HUES48 (cell line): Measurements from ENCODE around the gene GUCY1A1.

ENCODE experiments used
- H3K27ac ChIP-seq: one replicate; pipeline ENCODE4 v1.7.0; 2013; ENCODE audit warnings: low read depth, low read length, inconsistent platforms
- H3K27me3 ChIP-seq: 2 replicates; pipeline ENCODE4 v1.6.1; 2013; ENCODE audit warnings: mild to moderate bottlenecking, low read length; ENCODE audit not compliant: control insufficient read depth, insufficient read depth
- H3K36me3 ChIP-seq: 2 replicates; pipeline ENCODE4 v1.6.1; 2013; ENCODE audit warnings: low read length; ENCODE audit not compliant: control insufficient read depth, insufficient read depth
- H3K4me1 ChIP-seq: 2 replicates; pipeline ENCODE4 v1.6.1; 2013; ENCODE audit warnings: mild to moderate bottlenecking, low read length; ENCODE audit not compliant: control insufficient read depth, insufficient read depth
- H3K4me3 ChIP-seq: 2 replicates; pipeline ENCODE4 v1.5.1; 2013; ENCODE audit warnings: mild to moderate bottlenecking, low read depth, low read length
- H3K9ac ChIP-seq: 2 replicates; pipeline ENCODE4 v1.6.1; 2013; ENCODE audit warnings: mild to moderate bottlenecking, low read depth, low read length, moderate library complexity
- H3K9me3 ChIP-seq: 2 replicates; pipeline ENCODE4 v1.6.1; 2013; ENCODE audit warnings: low read length; ENCODE audit not compliant: control insufficient read depth, insufficient read depth

Gene GUCY1A1

GRCh38 chr4:155761916-155762315 lies 95.3 kb downstream of the GUCY1A1 start:
- Histone ChIP-seq H3K9ac (no peak overlapping the region), H3K27me3 (peaks cover 36% of the 10 kb centered on the region)

GRCh38 chr4:155762334-155762733 lies 95.7 kb downstream of the GUCY1A1 start:
- peaks cover 36% of the 10 kb centered on the region for H3K27me3 ChIP-seq

More at GRCh38 chr4:155761916-155762315, 95.3 kb downstream of the GUCY1A1 start:
- no peaks in the 10 kb centered on the region for H3K9me3 ChIP-seq
- H3K36me3 ChIP-seq: no peaks in the 10 kb centered on the region
- H3K4me1 ChIP-seq: peaks cover 6% of the 10 kb centered on the region; the same call in 1 of the 2 replicates
- H3K4me3 ChIP-seq: no peak overlapping the region
- no peak overlapping the region for H3K27ac ChIP-seq

GRCh38 chr4:155763551-155763950 lies 96.9 kb downstream of the GUCY1A1 start:
- H3K4me1 ChIP-seq: peaks cover 3% of the 10 kb centered on the region; the same call in 1 of the 2 replicates
- H3K9me3 ChIP-seq: no peaks in the 10 kb centered on the region
- no peak overlapping the region for H3K27ac ChIP-seq
- H3K27me3 ChIP-seq: peaks cover 25% of the 10 kb centered on the region
- no peaks in the 10 kb centered on the region for H3K36me3 ChIP-seq
- no peak overlapping the region for H3K4me3 ChIP-seq
- no peak overlapping the region for H3K9ac ChIP-seq

More at GRCh38 chr4:155762334-155762733, 95.7 kb downstream of the GUCY1A1 start:
- Histone ChIP-seq H3K9ac (no peak overlapping the region), H3K36me3 (no peaks in the 10 kb centered on the region), H3K4me1 (peaks cover 6% of the 10 kb centered on the region; the same call in 1 of the 2 replicates), H3K9me3 (no peaks in the 10 kb centered on the region), H3K27ac (no peak overlapping the region), H3K4me3 (no peak overlapping the region)

GRCh38 chr4:155765149-155765548 lies 98.5 kb downstream of the GUCY1A1 start:
- Histone ChIP-seq H3K9ac (no peak overlapping the region), H3K9me3 (no peaks in the 10 kb centered on the region), H3K4me3 (no peak overlapping the region), H3K36me3 (no peaks in the 10 kb centered on the region), H3K27ac (no peak overlapping the region), H3K4me1 (0 out of 2 replicates have a peak, but pooled peaks cover 7% of the 10 kb centered on the region), H3K27me3 (peaks cover 12% of the 10 kb centered on the region)

GRCh38 chr4:155766622-155767021 lies 100.0 kb downstream of the GUCY1A1 start:
- no peak overlapping the region for H3K4me3 ChIP-seq
- no peak overlapping the region for H3K9ac ChIP-seq
- no peak overlapping the region for H3K27ac ChIP-seq
- no peaks in the 10 kb centered on the region for H3K27me3 ChIP-seq
- H3K36me3 ChIP-seq: no peaks in the 10 kb centered on the region
- H3K4me1 ChIP-seq: 0 out of 2 replicates have a peak, but pooled peaks cover 7% of the 10 kb centered on the region
- H3K9me3 ChIP-seq: no peaks in the 10 kb centered on the region

GRCh38 chr4:155768370-155768769 lies 101.7 kb downstream of the GUCY1A1 start:
- Histone ChIP-seq H3K36me3 (no peaks in the 10 kb centered on the region), H3K9ac (no peak overlapping the region), H3K4me3 (no peak overlapping the region), H3K27ac (no peak overlapping the region), H3K9me3 (no peaks in the 10 kb centered on the region), H3K4me1 (0 out of 2 replicates have a peak, but pooled peaks cover 5% of the 10 kb centered on the region), H3K27me3 (no peaks in the 10 kb centered on the region)

- Histone ChIP-seq H3K27me3 (no peaks in the 10 kb centered on the region), H3K4me1 (0 out of 2 replicates have a peak, but pooled peaks cover 5% of the 10 kb centered on the region), H3K27ac (no peak overlapping the region), H3K9ac (no peak overlapping the region), H3K9me3 (no peaks in the 10 kb centered on the region), H3K36me3 (no peaks in the 10 kb centered on the region), H3K4me3 (no peak overlapping the region)
Observed at GRCh38 chr4:155769090-155769489, 102.4 kb downstream of the GUCY1A1 start.

- Histone ChIP-seq H3K36me3 (no peaks in the 10 kb centered on the region), H3K27ac (no peak overlapping the region)
Observed at GRCh38 chr4:155772459-155773195, 106.0 kb downstream of the GUCY1A1 start.

GRCh38 chr4:155773196-155773800 lies 106.7 kb downstream of the GUCY1A1 start:
- Histone ChIP-seq H3K4me1 (peaks cover 8% of the 10 kb centered on the region; the same call in 1 of the 2 replicates), H3K9ac (no peak overlapping the region), H3K4me3 (no peak overlapping the region), H3K9me3 (no peaks in the 10 kb centered on the region), H3K27me3 (no peaks in the 10 kb centered on the region), H3K27ac (no peak overlapping the region), H3K36me3 (no peaks in the 10 kb centered on the region)

More at GRCh38 chr4:155772459-155773195, 106.0 kb downstream of the GUCY1A1 start:
- H3K4me3 ChIP-seq: no peak overlapping the region
- H3K4me1 ChIP-seq: peaks cover 8% of the 10 kb centered on the region; the same call in 1 of the 2 replicates
- no peaks in the 10 kb centered on the region for H3K27me3 ChIP-seq
- H3K9ac ChIP-seq: no peak overlapping the region
- no peaks in the 10 kb centered on the region for H3K9me3 ChIP-seq

- Histone ChIP-seq H3K27ac (no peak overlapping the region), H3K9ac (no peak overlapping the region), H3K4me1 (peaks cover 8% of the 10 kb centered on the region; the same call in 1 of the 2 replicates), H3K9me3 (no peaks in the 10 kb centered on the region), H3K27me3 (no peaks in the 10 kb centered on the region), H3K36me3 (no peaks in the 10 kb centered on the region), H3K4me3 (no peak overlapping the region)
Observed at GRCh38 chr4:155774033-155774432, 107.4 kb downstream of the GUCY1A1 start.
